ENCODE data around the gene POU2AF1. TPM values are rescaled to one million over a fixed set of nuclear protein-coding genes. Genes with fewer than 3 reads are reported as not detected.

POU2AF1 gene, protein sequence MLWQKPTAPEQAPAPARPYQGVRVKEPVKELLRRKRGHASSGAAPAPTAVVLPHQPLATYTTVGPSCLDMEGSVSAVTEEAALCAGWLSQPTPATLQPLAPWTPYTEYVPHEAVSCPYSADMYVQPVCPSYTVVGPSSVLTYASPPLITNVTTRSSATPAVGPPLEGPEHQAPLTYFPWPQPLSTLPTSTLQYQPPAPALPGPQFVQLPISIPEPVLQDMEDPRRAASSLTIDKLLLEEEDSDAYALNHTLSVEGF
- under 1 TPM in 2 of 4 donors, not detected in 2; 0.17 TPM for total RNA-seq

DNA sequence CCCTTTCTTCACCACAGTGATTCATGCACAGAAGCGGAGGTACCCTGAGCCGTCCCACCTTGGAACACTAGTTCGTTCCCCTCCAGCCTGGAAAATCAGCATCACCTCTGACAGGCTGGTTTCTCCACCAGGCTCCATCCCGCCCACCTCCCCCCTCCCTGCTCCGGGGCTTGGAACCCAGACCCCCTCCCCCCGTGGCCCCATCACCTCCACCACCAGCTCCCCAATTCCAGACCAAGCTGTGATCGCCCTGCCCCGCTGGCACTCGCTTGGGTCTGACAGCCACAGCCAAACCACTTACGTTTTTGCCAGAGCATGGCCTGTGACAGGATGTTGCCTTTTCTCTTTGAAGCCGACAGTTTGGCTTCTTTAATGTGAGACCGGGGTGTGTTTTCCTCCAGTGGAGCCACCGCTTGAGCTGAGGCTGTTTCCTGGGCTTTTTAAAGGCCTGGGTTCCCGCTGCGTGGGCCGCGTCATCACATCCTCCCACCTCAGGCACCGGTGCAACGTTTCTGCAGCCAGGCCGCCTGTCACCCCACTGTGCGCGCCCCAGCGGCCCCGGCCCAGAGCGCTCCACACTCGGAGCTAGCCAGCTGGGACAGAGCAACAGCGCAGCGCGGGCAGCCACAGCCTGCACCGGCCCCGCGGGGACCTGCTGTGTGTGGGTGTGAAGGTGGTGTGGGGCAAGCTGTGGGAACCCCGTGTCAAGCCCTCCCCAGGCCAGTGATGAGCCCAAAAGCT, at the start of gene POU2AF1:
Gene POU2AF1 (minus strand): TSS at position 415 of the 741 bp plus-strand sequence. CDS start 98 bp downstream, at position 317.
- no peak for TF ChIP-seq EP300 (IDR thresholded peaks at IDR 0.05)
- TF ChIP-seq, protein P1, sequence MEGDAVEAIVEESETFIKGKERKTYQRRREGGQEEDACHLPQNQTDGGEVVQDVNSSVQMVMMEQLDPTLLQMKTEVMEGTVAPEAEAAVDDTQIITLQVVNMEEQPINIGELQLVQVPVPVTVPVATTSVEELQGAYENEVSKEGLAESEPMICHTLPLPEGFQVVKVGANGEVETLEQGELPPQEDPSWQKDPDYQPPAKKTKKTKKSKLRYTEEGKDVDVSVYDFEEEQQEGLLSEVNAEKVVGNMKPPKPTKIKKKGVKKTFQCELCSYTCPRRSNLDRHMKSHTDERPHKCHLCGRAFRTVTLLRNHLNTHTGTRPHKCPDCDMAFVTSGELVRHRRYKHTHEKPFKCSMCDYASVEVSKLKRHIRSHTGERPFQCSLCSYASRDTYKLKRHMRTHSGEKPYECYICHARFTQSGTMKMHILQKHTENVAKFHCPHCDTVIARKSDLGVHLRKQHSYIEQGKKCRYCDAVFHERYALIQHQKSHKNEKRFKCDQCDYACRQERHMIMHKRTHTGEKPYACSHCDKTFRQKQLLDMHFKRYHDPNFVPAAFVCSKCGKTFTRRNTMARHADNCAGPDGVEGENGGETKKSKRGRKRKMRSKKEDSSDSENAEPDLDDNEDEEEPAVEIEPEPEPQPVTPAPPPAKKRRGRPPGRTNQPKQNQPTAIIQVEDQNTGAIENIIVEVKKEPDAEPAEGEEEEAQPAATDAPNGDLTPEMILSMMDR (IDR thresholded peaks at IDR 0.05): no peak
- no peak for TF ChIP-seq POLR2AphosphoS5 (IDR thresholded peaks at IDR 0.05)
- no peak for TF ChIP-seq POLR2A (IDR thresholded peaks at IDR 0.05; ENCODE audit: low read depth)
- intact Hi-C loops (cut with DNase I): no loop called here
- Histone ChIP-seq H3K9me3 (no peaks in the 10 kb centered on the region), H3K4me1 (peaks cover 6 to 15% (median 11%) of the 10 kb centered on the region in 4 donors), H3K27me3 (peaks cover 0 to 5% (median 0%) of the 10 kb centered on the region in 4 donors), H3K36me3 (no peaks in the 10 kb centered on the region), H3K27ac (replicated peaks in 1 of 4) (no peak within 1 kb of the TSS), H3K4me3 (peak within 1 kb of the TSS in 2 of 4 donors; percentile 17 to 32)
- no peak for DNase-seq (ENCODE audit: extremely low spot score)
- 31% methylated on average over 17 of the region's 33 CpGs for WGBS

DNA sequence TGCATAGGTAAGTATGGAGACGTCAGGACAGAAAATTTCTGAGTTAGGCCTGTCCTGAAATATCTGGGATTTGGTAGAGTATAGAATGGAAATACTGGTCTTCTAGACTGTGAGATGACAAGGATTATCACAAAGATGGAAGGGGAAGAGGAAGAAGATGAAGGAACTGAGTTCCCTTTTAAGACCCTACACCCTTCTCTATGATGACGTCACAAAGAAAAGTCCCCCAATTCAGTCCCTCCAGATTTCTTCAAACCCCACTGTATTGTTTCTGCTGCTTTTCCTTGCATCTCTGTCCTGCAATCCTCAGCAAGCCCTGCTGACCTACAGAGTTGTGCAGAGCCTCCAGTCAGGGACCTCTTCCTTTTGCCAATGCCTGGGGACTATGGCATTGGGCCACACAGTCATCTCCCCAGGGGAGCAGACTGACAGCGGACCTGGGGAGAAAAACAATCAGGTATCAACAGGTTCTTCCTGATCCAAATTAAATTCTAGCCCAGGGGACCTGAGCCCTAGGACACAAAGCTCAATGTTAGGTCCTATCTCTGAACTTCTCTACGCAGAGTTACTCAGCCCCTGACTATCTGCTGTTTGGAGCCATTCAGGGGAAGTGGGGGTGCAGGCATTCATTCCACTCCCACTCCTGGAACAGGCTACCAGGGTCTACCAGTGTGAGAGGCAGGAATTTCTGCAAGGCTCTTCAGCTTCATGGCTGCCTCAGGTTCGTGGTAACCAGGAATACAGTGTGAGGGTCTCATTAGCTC, 49.2 kb upstream of the POU2AF1 start:
- no peak for DNase-seq (ENCODE audit: extremely low spot score)
- Histone ChIP-seq H3K4me3 (no peak overlapping the region), H3K9me3 (no peaks in the 10 kb centered on the region), H3K27me3 (no peaks in the 10 kb centered on the region), H3K36me3 (no peaks in the 10 kb centered on the region), H3K27ac (replicated peaks in 1 of 4) (no peak overlapping the region), H3K4me1 (no peaks in the 10 kb centered on the region)
- intact Hi-C loops (cut with DNase I): no loop called here
- WGBS: 80% methylated on average over 4 of the region's 5 CpGs
- TF ChIP-seq POLR2A (IDR thresholded peaks at IDR 0.05; ENCODE audit: low read depth): no peak
- TF ChIP-seq, protein P1 (IDR thresholded peaks at IDR 0.05): no peak
- TF ChIP-seq EP300 (IDR thresholded peaks at IDR 0.05): no peak
- no peak for TF ChIP-seq POLR2AphosphoS5 (IDR thresholded peaks at IDR 0.05)

DNA sequence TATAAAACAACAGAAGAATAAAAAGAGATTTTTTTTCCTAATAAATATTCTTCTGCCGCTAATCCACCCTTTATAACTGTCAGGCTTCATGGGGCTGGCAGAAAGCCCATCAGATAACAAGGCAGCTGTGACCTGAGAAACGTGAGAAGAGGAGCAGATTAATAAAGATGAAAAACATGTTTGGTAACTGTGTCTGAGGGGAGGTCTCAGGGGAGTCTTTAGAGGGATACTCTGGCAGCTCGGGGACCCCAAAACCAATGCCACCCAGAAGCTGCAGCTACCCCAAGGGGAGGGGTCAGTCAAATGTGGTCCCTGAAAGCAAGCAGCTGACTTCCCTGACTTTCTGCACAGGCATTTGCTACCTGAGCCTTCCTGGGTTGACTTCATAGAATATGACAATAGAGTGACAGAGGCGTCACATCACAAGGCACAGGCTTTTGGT, 48.4 kb upstream of the POU2AF1 start:
- H3K27ac ChIP-seq (replicated peaks in 1 of 4): no peak overlapping the region
- no peaks in the 10 kb centered on the region for H3K27me3 ChIP-seq
- H3K36me3 ChIP-seq: no peaks in the 10 kb centered on the region
- H3K4me3 ChIP-seq: no peak overlapping the region
- intact Hi-C loops (cut with DNase I): no loop called here
- no peak for DNase-seq (ENCODE audit: extremely low spot score)
- H3K9me3 ChIP-seq: no peaks in the 10 kb centered on the region
- 56% methylated on average over 4 of the region's 4 CpGs for WGBS
- H3K4me1 ChIP-seq: no peaks in the 10 kb centered on the region
- TF ChIP-seq POLR2A (IDR thresholded peaks at IDR 0.05; ENCODE audit: low read depth) (no peak), EP300 (IDR thresholded peaks at IDR 0.05) (no peak), POLR2AphosphoS5 (IDR thresholded peaks at IDR 0.05) (no peak)
- TF ChIP-seq, protein P1 (IDR thresholded peaks at IDR 0.05): no peak

DNA sequence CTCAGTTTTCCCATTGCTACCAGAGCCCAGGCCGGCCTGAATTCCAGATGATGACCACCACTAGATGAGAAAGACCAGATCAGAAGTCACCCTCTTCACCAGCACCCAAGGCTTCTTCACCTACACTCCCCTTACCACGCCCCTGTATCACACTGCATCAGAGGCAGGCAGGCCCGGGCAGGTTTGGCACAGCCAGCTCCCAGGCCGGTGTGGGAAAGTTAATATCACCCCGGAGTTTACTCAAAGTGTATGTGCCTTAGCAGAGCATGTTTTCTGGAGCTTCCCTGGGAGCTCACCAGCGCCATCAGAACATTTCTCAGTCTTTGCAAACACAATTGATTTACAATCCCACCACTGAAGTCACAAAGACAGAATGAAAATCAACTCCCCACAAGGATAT, 47.5 kb upstream of the POU2AF1 start:
- Histone ChIP-seq H3K27ac (replicated peaks in 1 of 4) (no peak overlapping the region), H3K27me3 (no peaks in the 10 kb centered on the region), H3K4me3 (no peak overlapping the region), H3K9me3 (no peaks in the 10 kb centered on the region), H3K36me3 (no peaks in the 10 kb centered on the region), H3K4me1 (no peaks in the 10 kb centered on the region)
- TF ChIP-seq POLR2AphosphoS5 (IDR thresholded peaks at IDR 0.05) (no peak), EP300 (IDR thresholded peaks at IDR 0.05) (no peak), POLR2A (IDR thresholded peaks at IDR 0.05; ENCODE audit: low read depth) (no peak)
- TF ChIP-seq, protein P1 (IDR thresholded peaks at IDR 0.05): no peak
- no peak for DNase-seq (ENCODE audit: extremely low spot score)
- 91% methylated on average over 6 of the region's 6 CpGs for WGBS
- intact Hi-C loops (cut with DNase I): no loop called here
